ENCODE data around the gene DNAJB11.
A peak's percentile ranks its signal among the peaks of the same experiment; 100 is the strongest.
"Not testable (repeated sequence)": the region's sequence is repeated elsewhere in the genome, so short reads cannot be mapped to it uniquely, and the experiment has no call there.

The DNAJB11 gene

DNA sequence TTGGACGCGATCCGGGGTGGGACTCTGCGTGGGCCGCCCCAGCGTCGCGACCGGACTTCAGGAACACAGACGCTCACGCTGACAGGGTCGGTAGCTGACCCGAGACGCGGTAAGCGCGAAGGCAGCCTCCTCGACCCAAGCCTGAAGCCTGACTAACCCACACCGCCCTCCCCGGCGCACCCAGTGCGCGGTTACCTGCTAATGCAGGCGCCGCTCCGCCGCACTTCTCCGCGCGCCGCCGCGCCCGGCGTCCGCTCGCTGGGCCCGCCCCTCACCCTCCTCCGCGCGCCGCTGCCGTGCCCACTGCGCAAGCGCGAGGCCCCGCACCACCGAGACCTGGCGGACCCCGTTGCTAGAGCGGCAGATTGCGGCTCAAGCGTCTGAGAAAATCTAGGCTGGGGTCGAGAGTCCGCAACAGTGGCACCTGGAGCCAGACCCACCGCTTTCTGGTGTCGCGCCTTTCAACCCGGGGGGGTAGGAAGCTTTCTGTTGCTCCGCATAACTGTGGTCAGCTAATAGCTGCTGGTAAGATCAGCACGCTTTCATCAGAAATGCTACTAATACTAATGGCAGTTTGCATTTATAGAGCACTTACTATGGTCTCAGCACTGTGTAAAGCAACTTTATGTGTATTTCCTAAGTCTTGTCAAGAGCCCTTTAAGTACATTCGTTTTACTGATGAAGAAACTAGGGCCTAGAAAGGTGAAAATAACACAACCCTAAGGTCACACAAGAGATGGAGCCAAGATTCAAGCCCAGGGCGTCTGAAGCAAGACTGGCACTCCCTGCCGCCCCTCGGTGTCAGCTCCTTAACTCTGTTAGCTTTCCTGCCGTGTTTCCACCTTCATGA is 3.2 kb upstream of the DNAJB11 start, which contains the start of gene TBCCD1:
Gene TBCCD1 (minus strand): TSS at position 268 of the 850 bp plus-strand sequence. CDS start 3,010 bp downstream, outside the sequence.
- peak within 1 kb of the TSS; percentile 86 for H3K9ac ChIP-seq (ENCODE audit: low read depth, low read length, poor library complexity, severe bottlenecking)
- H4K20me1 ChIP-seq (ENCODE audit: insufficient read depth, low read length, poor library complexity, severe bottlenecking), result peaks cover 12% of the 10 kb centered on the region
- H3K79me2 ChIP-seq (ENCODE audit: insufficient read depth, low read length), result peaks cover 55% of the 10 kb centered on the region
- H3K4me2 ChIP-seq (ENCODE audit: low read depth, low read length, poor library complexity, severe bottlenecking), result peak within 1 kb of the TSS; percentile 90
- H3F3A ChIP-seq (ENCODE audit: low read depth), result no peaks in the 10 kb centered on the region
- H3K4me3 ChIP-seq (ENCODE audit: low read length, poor library complexity, severe bottlenecking), result peak within 1 kb of the TSS; percentile 89
- H3K36me3 ChIP-seq (ENCODE audit: insufficient read depth, low read length), result no peaks in the 10 kb centered on the region
- H3K4me1 ChIP-seq (ENCODE audit: insufficient read depth, low read length, poor library complexity, severe bottlenecking), result peaks cover 47% of the 10 kb centered on the region
- no peak for TF ChIP-seq EZH2phosphoT487 (IDR thresholded peaks at IDR 0.05; ENCODE audit: borderline replicate concordance)
- TF ChIP-seq, protein P1, sequence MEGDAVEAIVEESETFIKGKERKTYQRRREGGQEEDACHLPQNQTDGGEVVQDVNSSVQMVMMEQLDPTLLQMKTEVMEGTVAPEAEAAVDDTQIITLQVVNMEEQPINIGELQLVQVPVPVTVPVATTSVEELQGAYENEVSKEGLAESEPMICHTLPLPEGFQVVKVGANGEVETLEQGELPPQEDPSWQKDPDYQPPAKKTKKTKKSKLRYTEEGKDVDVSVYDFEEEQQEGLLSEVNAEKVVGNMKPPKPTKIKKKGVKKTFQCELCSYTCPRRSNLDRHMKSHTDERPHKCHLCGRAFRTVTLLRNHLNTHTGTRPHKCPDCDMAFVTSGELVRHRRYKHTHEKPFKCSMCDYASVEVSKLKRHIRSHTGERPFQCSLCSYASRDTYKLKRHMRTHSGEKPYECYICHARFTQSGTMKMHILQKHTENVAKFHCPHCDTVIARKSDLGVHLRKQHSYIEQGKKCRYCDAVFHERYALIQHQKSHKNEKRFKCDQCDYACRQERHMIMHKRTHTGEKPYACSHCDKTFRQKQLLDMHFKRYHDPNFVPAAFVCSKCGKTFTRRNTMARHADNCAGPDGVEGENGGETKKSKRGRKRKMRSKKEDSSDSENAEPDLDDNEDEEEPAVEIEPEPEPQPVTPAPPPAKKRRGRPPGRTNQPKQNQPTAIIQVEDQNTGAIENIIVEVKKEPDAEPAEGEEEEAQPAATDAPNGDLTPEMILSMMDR (conservative IDR thresholded peaks at IDR 0.05; ENCODE audit: low read length), result no peak
- no peaks in the 10 kb centered on the region for H3K9me3 ChIP-seq (ENCODE audit: insufficient read depth, low read depth, low read length)
- H3K27me3 ChIP-seq (ENCODE audit: insufficient read depth, low read length, poor library complexity, severe bottlenecking), result no peaks in the 10 kb centered on the region
- peak within 1 kb of the TSS; percentile 98 for H2AFZ ChIP-seq (ENCODE audit: low read length)
- no peaks in the 10 kb centered on the region for H3K9me2 ChIP-seq (replicated peaks; ENCODE audit: low read depth, low read length)

DNA sequence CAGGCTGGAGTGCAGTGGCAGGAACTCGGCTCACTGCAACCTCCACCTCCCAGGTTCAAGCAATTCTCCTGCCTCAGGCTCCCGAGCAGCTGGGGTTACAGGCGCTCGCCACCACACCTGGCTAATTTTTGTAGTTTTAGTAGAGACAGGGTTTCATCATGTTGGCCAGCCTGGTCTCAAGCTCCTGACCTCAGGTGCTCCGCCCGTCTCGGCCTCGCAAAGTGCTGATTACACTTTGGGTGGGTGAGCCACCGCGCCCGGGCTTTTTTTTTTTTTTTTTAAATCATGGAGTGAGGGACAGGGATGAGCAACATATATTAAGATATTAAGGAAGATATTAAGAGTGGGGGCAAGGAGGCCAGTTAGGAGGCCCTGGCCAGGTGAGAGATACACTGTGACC is 1.2 kb upstream of the DNAJB11 start:
- peaks cover 69% of the 10 kb centered on the region for H3K79me2 ChIP-seq (ENCODE audit: insufficient read depth, low read length)
- peak overlapping the region; percentile 75 for H3K9ac ChIP-seq (ENCODE audit: low read depth, low read length, poor library complexity, severe bottlenecking)
- peaks cover 28% of the 10 kb centered on the region for H4K20me1 ChIP-seq (ENCODE audit: insufficient read depth, low read length, poor library complexity, severe bottlenecking)
- H3K4me1 ChIP-seq (ENCODE audit: insufficient read depth, low read length, poor library complexity, severe bottlenecking), result peaks cover 43% of the 10 kb centered on the region
- H3K4me3 ChIP-seq (ENCODE audit: low read length, poor library complexity, severe bottlenecking), result peak overlapping the region; percentile 87
- not testable (repeated sequence) for H3K9me3 ChIP-seq (ENCODE audit: insufficient read depth, low read depth, low read length); H2AFZ ChIP-seq (ENCODE audit: low read length); H3K9me2 ChIP-seq (replicated peaks; ENCODE audit: low read depth, low read length); H3F3A ChIP-seq (ENCODE audit: low read depth); H3K27me3 ChIP-seq (ENCODE audit: insufficient read depth, low read length, poor library complexity, severe bottlenecking)
- peaks cover 16% of the 10 kb centered on the region for H3K36me3 ChIP-seq (ENCODE audit: insufficient read depth, low read length)
- peak overlapping the region; percentile 79 for H3K4me2 ChIP-seq (ENCODE audit: low read depth, low read length, poor library complexity, severe bottlenecking)

DNA sequence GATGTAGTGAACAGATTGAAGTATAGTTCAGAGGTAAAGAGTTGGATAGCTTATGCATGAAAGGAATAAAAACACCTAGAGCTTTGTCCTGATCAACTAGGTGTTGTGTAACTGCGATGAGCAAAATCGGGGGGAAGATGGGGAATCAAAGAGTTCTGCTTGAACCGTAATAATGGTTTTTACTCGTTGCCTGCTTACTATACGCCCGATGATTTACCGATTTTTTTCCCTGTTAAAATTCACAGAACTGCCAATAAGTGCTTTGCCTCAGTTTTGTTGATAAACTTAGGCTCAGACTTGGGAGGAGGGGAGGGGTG is 783 bp upstream of the DNAJB11 start:
- peak overlapping the region; percentile 75 for H3K9ac ChIP-seq (ENCODE audit: low read depth, low read length, poor library complexity, severe bottlenecking)
- TF ChIP-seq, protein P1 (conservative IDR thresholded peaks at IDR 0.05; ENCODE audit: low read length), result no peak
- no peak for TF ChIP-seq EZH2phosphoT487 (IDR thresholded peaks at IDR 0.05; ENCODE audit: borderline replicate concordance)
- H3K4me3 ChIP-seq (ENCODE audit: low read length, poor library complexity, severe bottlenecking), result peak overlapping the region; percentile 87
- peak overlapping the region; percentile 82 for H2AFZ ChIP-seq (ENCODE audit: low read length)
- peaks cover 20% of the 10 kb centered on the region for H3K36me3 ChIP-seq (ENCODE audit: insufficient read depth, low read length)
- peaks cover 73% of the 10 kb centered on the region for H3K79me2 ChIP-seq (ENCODE audit: insufficient read depth, low read length)
- peaks cover 43% of the 10 kb centered on the region for H3K4me1 ChIP-seq (ENCODE audit: insufficient read depth, low read length, poor library complexity, severe bottlenecking)
- H4K20me1 ChIP-seq (ENCODE audit: insufficient read depth, low read length, poor library complexity, severe bottlenecking), result peaks cover 30% of the 10 kb centered on the region
- H3K4me2 ChIP-seq (ENCODE audit: low read depth, low read length, poor library complexity, severe bottlenecking), result peak overlapping the region; percentile 79
- no peaks in the 10 kb centered on the region for H3K27me3 ChIP-seq (ENCODE audit: insufficient read depth, low read length, poor library complexity, severe bottlenecking)
- H3K9me3 ChIP-seq (ENCODE audit: insufficient read depth, low read depth, low read length), result no peaks in the 10 kb centered on the region
- H3K9me2 ChIP-seq (replicated peaks; ENCODE audit: low read depth, low read length), result no peaks in the 10 kb centered on the region
- H3F3A ChIP-seq (ENCODE audit: low read depth), result no peaks in the 10 kb centered on the region

All from Loucy (cell line).